ENCODE results near the gene YPEL2.

Gene YPEL2

GRCh38 chr17:59357929-59358328 lies 26.5 kb downstream of the YPEL2 start:
- no CpG with 5 or more reads among the region's 1 CpG for WGBS (ENCODE audit: extremely low coverage, insufficient coverage, insufficient read length)
- no peak overlapping the region for H4K91ac ChIP-seq (ENCODE audit: low read depth, low read length)

GRCh38 chr17:59361386-59361785 lies 29.9 kb downstream of the YPEL2 start:
- H2AFZ ChIP-seq (ENCODE audit: insufficient read depth, low read length, poor library complexity), result no peak overlapping the region
- no peak overlapping the region for H3K4me2 ChIP-seq (ENCODE audit: low read length)
- H3K9me3 ChIP-seq (ENCODE audit: insufficient read depth, low read depth, low read length), result no peaks in the 10 kb centered on the region
- DNase-seq, result peak; percentile 78 to 92
- H3K4me1 ChIP-seq (ENCODE audit: control insufficient read depth in 1 of 2, insufficient read depth in 2 of 2, low read length in 2 of 2), result peaks cover 17 to 26% of the 10 kb centered on the region in 2 experiments
- no peak overlapping the region for H3K4ac ChIP-seq (ENCODE audit: low read depth, low read length)
- no CpG with 5 or more reads among the region's 3 CpGs for WGBS (ENCODE audit: extremely low coverage, insufficient coverage, insufficient read length)
- H2BK12ac ChIP-seq (ENCODE audit: low read length), result no peak overlapping the region
- no peak overlapping the region for H3K23ac ChIP-seq (ENCODE audit: low read length)
- H2AK5ac ChIP-seq (ENCODE audit: low read length), result no peak overlapping the region
- no peak overlapping the region for H3K9ac ChIP-seq (ENCODE audit: low read length)
- no peak overlapping the region for H4K8ac ChIP-seq (ENCODE audit: low read depth, low read length)
- H3K4me3 ChIP-seq (ENCODE audit: low read depth, low read length), result no peak overlapping the region
- H4K91ac ChIP-seq (ENCODE audit: low read depth, low read length), result no peak overlapping the region
- no peak overlapping the region for H4K12ac ChIP-seq (ENCODE audit: low read depth, low read length)
- no peak overlapping the region for H3K27ac ChIP-seq (ENCODE audit: low read depth, low read length)
- H3K18ac ChIP-seq (ENCODE audit: low read length), result no peak overlapping the region
- no peak overlapping the region for H2BK5ac ChIP-seq (ENCODE audit: low read depth, low read length, poor library complexity)
- no peak overlapping the region for H2BK120ac ChIP-seq (ENCODE audit: insufficient read depth, low read length, poor library complexity)
- peaks cover 4 to 5% of the 10 kb centered on the region in 2 experiments for H3K36me3 ChIP-seq (ENCODE audit: control insufficient read depth in 1 of 2, insufficient read depth in 2 of 2, low read length in 2 of 2)
- no peak overlapping the region for H3K14ac ChIP-seq (ENCODE audit: low read length)
- H3K27me3 ChIP-seq (ENCODE audit: insufficient read depth, low read length), result no peaks in the 10 kb centered on the region
- H3K79me2 ChIP-seq (ENCODE audit: control insufficient read depth, insufficient read depth, low read length, poor library complexity), result peaks cover 3% of the 10 kb centered on the region
- peaks cover 7% of the 10 kb centered on the region for H3K79me1 ChIP-seq (ENCODE audit: low read length)

More at GRCh38 chr17:59357929-59358328, 26.5 kb downstream of the YPEL2 start:
- H3K9me3 ChIP-seq (ENCODE audit: insufficient read depth, low read depth, low read length), result peaks cover 2% of the 10 kb centered on the region
- H3K27me3 ChIP-seq (ENCODE audit: insufficient read depth, low read length), result no peaks in the 10 kb centered on the region
- H3K18ac ChIP-seq (ENCODE audit: low read length), result no peak overlapping the region
- H3K9ac ChIP-seq (ENCODE audit: low read length), result no peak overlapping the region
- DNase-seq, result peak; percentile 89 to 90
- H2BK120ac ChIP-seq (ENCODE audit: insufficient read depth, low read length, poor library complexity), result no peak overlapping the region
- no peak overlapping the region for H2BK5ac ChIP-seq (ENCODE audit: low read depth, low read length, poor library complexity)
- peaks cover 3% of the 10 kb centered on the region for H3K79me2 ChIP-seq (ENCODE audit: control insufficient read depth, insufficient read depth, low read length, poor library complexity)
- H3K4me2 ChIP-seq (ENCODE audit: low read length), result no peak overlapping the region
- no peak overlapping the region for H2AK5ac ChIP-seq (ENCODE audit: low read length)
- no peak overlapping the region for H4K8ac ChIP-seq (ENCODE audit: low read depth, low read length)
- H3K14ac ChIP-seq (ENCODE audit: low read length), result no peak overlapping the region
- H3K27ac ChIP-seq (ENCODE audit: low read depth, low read length), result no peak overlapping the region
- peaks cover 13 to 19% of the 10 kb centered on the region in 2 experiments for H3K36me3 ChIP-seq (ENCODE audit: control insufficient read depth in 1 of 2, insufficient read depth in 2 of 2, low read length in 2 of 2)
- H3K4me1 ChIP-seq (ENCODE audit: control insufficient read depth in 1 of 2, insufficient read depth in 2 of 2, low read length in 2 of 2), result peaks cover 16 to 24% of the 10 kb centered on the region in 2 experiments
- no peak overlapping the region for H3K4ac ChIP-seq (ENCODE audit: low read depth, low read length)
- no peak overlapping the region for H4K12ac ChIP-seq (ENCODE audit: low read depth, low read length)
- no peak overlapping the region for H2BK12ac ChIP-seq (ENCODE audit: low read length)
- H3K23ac ChIP-seq (ENCODE audit: low read length), result no peak overlapping the region
- H3K4me3 ChIP-seq (ENCODE audit: low read depth, low read length), result no peak overlapping the region
- peaks cover 3% of the 10 kb centered on the region for H3K79me1 ChIP-seq (ENCODE audit: low read length)
- no peak overlapping the region for H2AFZ ChIP-seq (ENCODE audit: insufficient read depth, low read length, poor library complexity)

- no peak overlapping the region for H2BK5ac ChIP-seq (ENCODE audit: low read depth, low read length, poor library complexity)
- H3K27ac ChIP-seq (ENCODE audit: low read depth, low read length), result no peak overlapping the region
- no peak overlapping the region for H4K91ac ChIP-seq (ENCODE audit: low read depth, low read length)
These were observed 30.7 kb downstream of the YPEL2 start for GRCh38 chr17:59361916-59362810.

GRCh38 chr17:59362811-59363205 lies 31.4 kb downstream of the YPEL2 start:
- no peak overlapping the region for H2AFZ ChIP-seq (ENCODE audit: insufficient read depth, low read length, poor library complexity)
- H3K18ac ChIP-seq (ENCODE audit: low read length), result no peak overlapping the region
- H3K4me2 ChIP-seq (ENCODE audit: low read length), result no peak overlapping the region
- no peaks in the 10 kb centered on the region for H3K9me3 ChIP-seq (ENCODE audit: insufficient read depth, low read depth, low read length)
- H3K4me3 ChIP-seq (ENCODE audit: low read depth, low read length), result no peak overlapping the region
- no peaks in the 10 kb centered on the region for H3K27me3 ChIP-seq (ENCODE audit: insufficient read depth, low read length)
- H3K27ac ChIP-seq (ENCODE audit: low read depth, low read length), result no peak overlapping the region
- H4K91ac ChIP-seq (ENCODE audit: low read depth, low read length), result no peak overlapping the region
- H3K9ac ChIP-seq (ENCODE audit: low read length), result no peak overlapping the region
- H2BK120ac ChIP-seq (ENCODE audit: insufficient read depth, low read length, poor library complexity), result no peak overlapping the region
- peaks cover 3% of the 10 kb centered on the region for H3K79me2 ChIP-seq (ENCODE audit: control insufficient read depth, insufficient read depth, low read length, poor library complexity)
- no peak overlapping the region for H3K14ac ChIP-seq (ENCODE audit: low read length)
- H4K8ac ChIP-seq (ENCODE audit: low read depth, low read length), result no peak overlapping the region
- WGBS (ENCODE audit: extremely low coverage, insufficient coverage, insufficient read length), result no CpG with 5 or more reads among the region's 2 CpGs
- no peak overlapping the region for H2AK5ac ChIP-seq (ENCODE audit: low read length)
- peaks cover 28 to 33% of the 10 kb centered on the region in 2 experiments for H3K4me1 ChIP-seq (ENCODE audit: control insufficient read depth in 1 of 2, insufficient read depth in 2 of 2, low read length in 2 of 2)
- H3K36me3 ChIP-seq (ENCODE audit: control insufficient read depth in 1 of 2, insufficient read depth in 2 of 2, low read length in 2 of 2), result peaks cover 2 to 3% of the 10 kb centered on the region in 2 experiments
- peak overlapping the region; percentile 61 for H3K4ac ChIP-seq (ENCODE audit: low read depth, low read length)
- no peak overlapping the region for H2BK5ac ChIP-seq (ENCODE audit: low read depth, low read length, poor library complexity)
- H3K79me1 ChIP-seq (ENCODE audit: low read length), result peaks cover 11% of the 10 kb centered on the region
- H4K12ac ChIP-seq (ENCODE audit: low read depth, low read length), result no peak overlapping the region
- H2BK12ac ChIP-seq (ENCODE audit: low read length), result no peak overlapping the region
- H3K23ac ChIP-seq (ENCODE audit: low read length), result no peak overlapping the region
- DNase-seq, result peak in 1 of 2 donors; percentile 45

More at GRCh38 chr17:59361916-59362810, 30.7 kb downstream of the YPEL2 start:
- no peak overlapping the region for H3K18ac ChIP-seq (ENCODE audit: low read length)
- H3K23ac ChIP-seq (ENCODE audit: low read length), result no peak overlapping the region
- no peak overlapping the region for H3K9ac ChIP-seq (ENCODE audit: low read length)
- H2AK5ac ChIP-seq (ENCODE audit: low read length), result no peak overlapping the region
- H3K4me3 ChIP-seq (ENCODE audit: low read depth, low read length), result no peak overlapping the region
- no CpG with 5 or more reads among the region's 7 CpGs for WGBS (ENCODE audit: extremely low coverage, insufficient coverage, insufficient read length)
- no peak for DNase-seq
- H3K27me3 ChIP-seq (ENCODE audit: insufficient read depth, low read length), result no peaks in the 10 kb centered on the region
- no peaks in the 10 kb centered on the region for H3K9me3 ChIP-seq (ENCODE audit: insufficient read depth, low read depth, low read length)
- H4K12ac ChIP-seq (ENCODE audit: low read depth, low read length), result no peak overlapping the region
- no peak overlapping the region for H2AFZ ChIP-seq (ENCODE audit: insufficient read depth, low read length, poor library complexity)
- H3K79me2 ChIP-seq (ENCODE audit: control insufficient read depth, insufficient read depth, low read length, poor library complexity), result peaks cover 3% of the 10 kb centered on the region
- H3K36me3 ChIP-seq (ENCODE audit: control insufficient read depth in 1 of 2, insufficient read depth in 2 of 2, low read length in 2 of 2), result peaks cover 2 to 3% of the 10 kb centered on the region in 2 experiments
- peak overlapping the region; percentile 61 for H3K4ac ChIP-seq (ENCODE audit: low read depth, low read length)
- no peak overlapping the region for H2BK120ac ChIP-seq (ENCODE audit: insufficient read depth, low read length, poor library complexity)
- peaks cover 11% of the 10 kb centered on the region for H3K79me1 ChIP-seq (ENCODE audit: low read length)
- H3K4me2 ChIP-seq (ENCODE audit: low read length), result no peak overlapping the region
- H2BK12ac ChIP-seq (ENCODE audit: low read length), result no peak overlapping the region
- H3K4me1 ChIP-seq (ENCODE audit: control insufficient read depth in 1 of 2, insufficient read depth in 2 of 2, low read length in 2 of 2), result peaks cover 24 to 31% of the 10 kb centered on the region in 2 experiments
- no peak overlapping the region for H3K14ac ChIP-seq (ENCODE audit: low read length)
- no peak overlapping the region for H4K8ac ChIP-seq (ENCODE audit: low read depth, low read length)
